Stimulated activated memory B cell treated with anti-CD40 and anti-IgM and Interleukin-4, amounts not matched to agents 10 μg/mL and 1 μg/mL and 100 μg/mL, for 72 hours (primary cell): ENCODE data around the gene TMEM95.

Experiments
- ATAC-seq: fragments of 150-1000 bp; cut with Tn5 transposase; 2 replicates; pipeline ENCODE4 v1.10.0; 2021
- H3K27ac Mint-ChIP-seq: one replicate; pipeline ENCODE4 v1.8.0; 2022; ENCODE audit warnings: mild to moderate bottlenecking, mixed read lengths
- H3K27me3 Mint-ChIP-seq: one replicate; pipeline ENCODE4 v1.8.0; 2022; ENCODE audit warnings: mixed read lengths
- H3K36me3 Mint-ChIP-seq: one replicate; pipeline ENCODE4 v1.8.0; 2022; ENCODE audit warnings: mixed read lengths
- H3K4me1 Mint-ChIP-seq: one replicate; pipeline ENCODE4 v1.8.0; 2022; ENCODE audit warnings: mixed read lengths
- H3K4me3 Mint-ChIP-seq: one replicate; pipeline ENCODE4 v1.8.0; 2022; ENCODE audit warnings: mild to moderate bottlenecking, moderate library complexity, mixed read lengths
- H3K9me3 Mint-ChIP-seq: one replicate; pipeline ENCODE4 v1.8.0; 2022; ENCODE audit warnings: mixed read lengths

Gene TMEM95

GRCh38 chr17:7355053-7355452, at the start of gene TMEM95:
TMEM95 (plus strand) TSS chr17:7355156; CDS start chr17:7355205, 49 bp downstream.
- Mint-ChIP-seq H3K36me3 (peaks cover 10% of the 10 kb centered on the region), H3K4me1 (peaks cover 50% of the 10 kb centered on the region), H3K27me3 (no peaks in the 10 kb centered on the region), H3K4me3 (no peak within 1 kb of the TSS), H3K9me3 (no peaks in the 10 kb centered on the region), H3K27ac (no peak within 1 kb of the TSS)
- ATAC-seq, result no peak

- peak; percentile 90 for ATAC-seq
- H3K27me3 Mint-ChIP-seq, result no peaks in the 10 kb centered on the region
- H3K27ac Mint-ChIP-seq, result peak within 1 kb of the TSS; percentile 93
- H3K4me1 Mint-ChIP-seq, result peaks cover 32% of the 10 kb centered on the region
- H3K9me3 Mint-ChIP-seq, result no peaks in the 10 kb centered on the region
- H3K4me3 Mint-ChIP-seq, result peak within 1 kb of the TSS; percentile 80
- H3K36me3 Mint-ChIP-seq, result peaks cover 36% of the 10 kb centered on the region
Observed at GRCh38 chr17:7306911-7307685, 47.9 kb upstream of the TMEM95 start, which contains the start of gene EIF5A. EIF5A (plus strand) TSS chr17:7307628; CDS start chr17:7309636, 2,008 bp downstream.

- H3K4me3 Mint-ChIP-seq, result peak overlapping the region; percentile 80
- peaks cover 41% of the 10 kb centered on the region for H3K4me1 Mint-ChIP-seq
- H3K36me3 Mint-ChIP-seq, result peaks cover 45% of the 10 kb centered on the region
- peak overlapping the region; percentile 93 for H3K27ac Mint-ChIP-seq
- peak; percentile 43 for ATAC-seq
- no peaks in the 10 kb centered on the region for H3K27me3 Mint-ChIP-seq
- no peaks in the 10 kb centered on the region for H3K9me3 Mint-ChIP-seq
Observed at GRCh38 chr17:7307686-7308624, 47.0 kb upstream of the TMEM95 start.

GRCh38 chr17:7308625-7309433, 46.1 kb upstream of the TMEM95 start:
- Mint-ChIP-seq H3K4me3 (peak overlapping the region; percentile 80), H3K36me3 (peaks cover 52% of the 10 kb centered on the region), H3K4me1 (peaks cover 49% of the 10 kb centered on the region), H3K27me3 (no peaks in the 10 kb centered on the region), H3K27ac (peak overlapping the region; percentile 93), H3K9me3 (no peaks in the 10 kb centered on the region)
- peak; percentile 49 for ATAC-seq

- no peaks in the 10 kb centered on the region for H3K27me3 Mint-ChIP-seq
- peak overlapping the region; percentile 80 for H3K4me3 Mint-ChIP-seq
- no peaks in the 10 kb centered on the region for H3K9me3 Mint-ChIP-seq
- H3K36me3 Mint-ChIP-seq, result peaks cover 59% of the 10 kb centered on the region
- peak overlapping the region; percentile 93 for H3K27ac Mint-ChIP-seq
- no peak for ATAC-seq
- peaks cover 57% of the 10 kb centered on the region for H3K4me1 Mint-ChIP-seq
Observed at GRCh38 chr17:7309628-7310027, 45.3 kb upstream of the TMEM95 start.

GRCh38 chr17:7311110-7311705, 43.7 kb upstream of the TMEM95 start:
- Mint-ChIP-seq H3K4me3 (no peak overlapping the region), H3K9me3 (no peaks in the 10 kb centered on the region), H3K4me1 (peaks cover 64% of the 10 kb centered on the region), H3K36me3 (peaks cover 62% of the 10 kb centered on the region), H3K27me3 (no peaks in the 10 kb centered on the region), H3K27ac (peak overlapping the region; percentile 11)
- no peak for ATAC-seq

GRCh38 chr17:7312432-7313087, 42.4 kb upstream of the TMEM95 start:
- H3K27ac Mint-ChIP-seq, result peak overlapping the region; percentile 86
- H3K4me3 Mint-ChIP-seq, result no peak overlapping the region
- no peak for ATAC-seq
- H3K4me1 Mint-ChIP-seq, result peaks cover 69% of the 10 kb centered on the region
- H3K9me3 Mint-ChIP-seq, result no peaks in the 10 kb centered on the region
- no peaks in the 10 kb centered on the region for H3K27me3 Mint-ChIP-seq
- H3K36me3 Mint-ChIP-seq, result peaks cover 74% of the 10 kb centered on the region

- H3K27ac Mint-ChIP-seq, result peak overlapping the region; percentile 86
- peak overlapping the region; percentile 88 for H3K4me3 Mint-ChIP-seq
- ATAC-seq, result no peak
- no peaks in the 10 kb centered on the region for H3K27me3 Mint-ChIP-seq
- no peaks in the 10 kb centered on the region for H3K9me3 Mint-ChIP-seq
- H3K4me1 Mint-ChIP-seq, result peaks cover 69% of the 10 kb centered on the region
- peaks cover 81% of the 10 kb centered on the region for H3K36me3 Mint-ChIP-seq
Observed at GRCh38 chr17:7313088-7313889, 41.7 kb upstream of the TMEM95 start.

GRCh38 chr17:7313890-7314718, 40.9 kb upstream of the TMEM95 start:
- peak overlapping the region; percentile 86 for H3K27ac Mint-ChIP-seq
- H3K4me1 Mint-ChIP-seq, result peaks cover 67% of the 10 kb centered on the region
- no peaks in the 10 kb centered on the region for H3K27me3 Mint-ChIP-seq
- peak overlapping the region; percentile 88 for H3K4me3 Mint-ChIP-seq
- H3K36me3 Mint-ChIP-seq, result peaks cover 82% of the 10 kb centered on the region
- H3K9me3 Mint-ChIP-seq, result no peaks in the 10 kb centered on the region
- ATAC-seq, result no peak

- H3K9me3 Mint-ChIP-seq, result no peaks in the 10 kb centered on the region
- peaks cover 59% of the 10 kb centered on the region for H3K4me1 Mint-ChIP-seq
- H3K27ac Mint-ChIP-seq, result peak within 1 kb of the TSS; percentile 86
- peaks cover 73% of the 10 kb centered on the region for H3K36me3 Mint-ChIP-seq
- peak within 1 kb of the TSS; percentile 88 for H3K4me3 Mint-ChIP-seq
- no peaks in the 10 kb centered on the region for H3K27me3 Mint-ChIP-seq
- ATAC-seq, result peak; percentile 95
Observed at GRCh38 chr17:7314719-7315569, 40.0 kb upstream of the TMEM95 start, which contains the start of gene GPS2. GPS2 (minus strand) TSS chr17:7315360; CDS start chr17:7315052, 308 bp downstream.

GRCh38 chr17:7315570-7316235, 39.3 kb upstream of the TMEM95 start:
- Mint-ChIP-seq H3K4me3 (peak overlapping the region; percentile 84), H3K36me3 (peaks cover 66% of the 10 kb centered on the region), H3K27ac (peak overlapping the region; percentile 86), H3K9me3 (no peaks in the 10 kb centered on the region), H3K27me3 (no peaks in the 10 kb centered on the region), H3K4me1 (peaks cover 51% of the 10 kb centered on the region)
- no peak for ATAC-seq
